HG02610 (cell line): ENCODE measurements around the gene PRRX2.
A peak's percentile ranks its signal among the peaks of the same experiment; 100 is the strongest.
"Not testable (repeated sequence)": the region's sequence is repeated elsewhere in the genome, so short reads cannot be mapped to it uniquely, and the experiment has no call there.

Experiments
- ATAC-seq: cut with Tn5 transposase; IDR thresholded peaks from one replicate; pipeline ENCODE4 v1.9.1; 2021; ENCODE audit warnings: mild to moderate bottlenecking, moderate library complexity; ENCODE audit not compliant: unreplicated experiment

Gene PRRX2

DNA sequence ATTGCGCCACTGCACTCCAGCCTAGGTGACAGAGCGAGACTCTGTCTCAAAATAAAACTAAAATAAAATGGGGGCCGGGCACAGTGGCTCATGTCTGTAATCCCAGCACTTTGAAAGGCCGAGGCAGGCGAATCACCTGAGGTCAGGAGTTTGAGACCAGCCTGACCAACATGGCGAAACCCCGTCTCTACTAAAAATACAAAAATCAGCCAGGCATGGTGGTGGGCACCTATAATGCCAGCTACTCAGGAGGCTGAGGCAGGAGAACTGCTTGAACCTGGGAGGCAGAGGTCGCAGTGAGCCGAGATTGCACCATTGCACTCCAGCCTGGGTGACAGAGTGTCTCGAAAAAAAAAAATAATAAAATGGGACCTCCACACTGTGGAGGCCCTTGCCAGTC, 29.1 kb upstream of the PRRX2 start:
- not testable (repeated sequence) for ATAC-seq

DNA sequence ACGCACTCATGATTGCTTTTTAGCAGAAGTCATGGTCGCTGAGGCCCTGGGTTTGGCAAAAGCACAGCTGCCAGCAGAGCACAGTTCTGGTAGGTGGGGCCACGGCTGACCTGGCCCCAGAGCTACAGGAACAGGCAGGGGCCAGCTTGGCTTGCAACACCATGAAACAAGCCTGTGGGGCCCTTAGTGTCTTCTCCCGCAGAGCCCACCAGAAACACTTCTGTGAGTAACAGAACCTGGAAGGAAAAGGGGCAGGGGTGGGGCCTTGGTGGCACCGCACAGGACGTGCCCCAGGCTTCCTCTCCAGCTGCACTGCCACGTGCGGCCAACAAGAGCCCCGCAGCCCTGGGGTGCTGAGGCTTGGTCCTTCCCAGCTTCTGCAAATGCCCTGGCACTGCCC, 28.3 kb upstream of the PRRX2 start:
- ATAC-seq, result no peak

DNA sequence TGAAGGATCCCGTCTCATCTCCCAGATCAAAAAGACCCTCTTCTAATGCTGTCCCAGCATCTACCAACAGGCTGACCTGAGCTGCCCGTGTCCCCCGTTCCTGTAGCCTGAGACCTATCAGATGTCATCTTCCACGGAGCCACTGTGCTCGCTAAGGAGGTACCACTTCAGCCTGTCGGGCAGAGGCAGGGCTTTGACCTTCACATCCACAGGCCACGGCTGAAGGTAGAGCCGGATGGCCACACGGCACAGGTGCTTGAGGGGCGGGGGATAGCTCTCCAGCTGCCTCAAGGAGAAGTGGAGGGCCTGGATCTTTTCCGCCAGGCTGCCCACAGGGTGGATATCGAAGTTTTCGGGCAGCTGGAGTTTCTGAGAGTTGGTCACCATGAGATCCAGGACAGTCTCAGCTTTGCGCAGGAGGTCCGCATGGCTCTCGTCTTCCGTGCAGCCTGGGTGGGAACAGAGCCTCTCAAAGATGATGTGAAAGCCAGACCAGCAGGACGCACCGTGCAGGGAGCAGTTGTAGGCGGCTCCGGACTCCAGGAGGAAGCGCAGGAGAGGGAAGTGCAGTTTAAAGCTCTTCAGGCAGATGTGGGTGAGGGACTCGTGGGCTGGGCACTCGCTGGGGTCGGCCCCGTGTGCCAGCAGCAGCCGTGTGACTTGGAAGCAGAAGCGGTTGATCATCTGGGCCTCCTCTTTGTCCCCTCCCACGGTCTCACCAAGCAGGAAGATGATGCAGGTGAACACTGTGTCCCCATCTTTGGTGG, 27.6 kb upstream of the PRRX2 start:
- ATAC-seq, result no peak

DNA sequence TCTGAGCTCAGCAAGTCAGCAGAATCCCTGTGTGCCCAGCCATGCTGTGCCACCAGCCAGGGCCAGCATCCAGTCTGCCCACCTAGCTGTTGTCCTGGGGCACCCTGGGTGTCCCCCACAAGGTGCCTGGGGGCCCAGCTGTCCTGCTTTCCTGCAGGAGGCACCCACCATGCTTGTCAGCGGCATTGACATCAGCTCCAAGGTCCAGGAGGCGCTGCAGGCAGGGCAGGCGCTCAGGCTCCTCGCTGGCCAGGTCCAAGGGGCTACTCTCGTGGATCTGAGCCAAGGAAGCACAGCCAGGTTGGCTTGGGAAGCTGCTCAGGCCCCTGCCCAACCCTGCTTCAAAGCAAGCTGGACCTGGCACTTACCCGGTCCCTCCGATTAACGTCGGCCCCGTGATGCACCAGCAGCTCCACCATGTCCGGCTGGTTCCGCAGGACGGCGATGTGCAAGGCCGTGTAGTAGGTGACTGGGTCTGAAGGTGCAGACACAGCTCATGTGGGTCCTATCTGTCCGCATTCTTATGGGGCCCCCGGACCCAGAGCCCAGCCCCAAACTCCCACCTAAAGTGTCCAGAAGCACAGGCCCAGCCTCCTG, 26.3 kb upstream of the PRRX2 start:
- no peak for ATAC-seq

DNA sequence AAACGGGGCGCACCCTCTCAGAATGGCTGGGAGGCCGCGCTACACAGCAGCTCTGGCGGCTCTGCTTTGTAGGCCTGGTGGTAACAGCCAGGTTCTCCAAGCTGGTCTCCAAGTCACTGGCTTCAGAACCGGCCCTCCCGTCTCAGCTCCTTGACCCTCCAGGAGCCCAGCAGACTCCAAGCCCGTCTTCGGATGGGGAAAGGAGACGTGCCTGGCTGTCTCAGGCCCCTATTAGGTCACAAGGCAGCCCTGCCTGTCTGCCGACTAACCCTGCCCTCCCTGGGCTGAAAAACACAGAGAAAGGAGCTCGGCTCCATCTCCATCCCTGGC, 25.7 kb upstream of the PRRX2 start:
- no peak for ATAC-seq

DNA sequence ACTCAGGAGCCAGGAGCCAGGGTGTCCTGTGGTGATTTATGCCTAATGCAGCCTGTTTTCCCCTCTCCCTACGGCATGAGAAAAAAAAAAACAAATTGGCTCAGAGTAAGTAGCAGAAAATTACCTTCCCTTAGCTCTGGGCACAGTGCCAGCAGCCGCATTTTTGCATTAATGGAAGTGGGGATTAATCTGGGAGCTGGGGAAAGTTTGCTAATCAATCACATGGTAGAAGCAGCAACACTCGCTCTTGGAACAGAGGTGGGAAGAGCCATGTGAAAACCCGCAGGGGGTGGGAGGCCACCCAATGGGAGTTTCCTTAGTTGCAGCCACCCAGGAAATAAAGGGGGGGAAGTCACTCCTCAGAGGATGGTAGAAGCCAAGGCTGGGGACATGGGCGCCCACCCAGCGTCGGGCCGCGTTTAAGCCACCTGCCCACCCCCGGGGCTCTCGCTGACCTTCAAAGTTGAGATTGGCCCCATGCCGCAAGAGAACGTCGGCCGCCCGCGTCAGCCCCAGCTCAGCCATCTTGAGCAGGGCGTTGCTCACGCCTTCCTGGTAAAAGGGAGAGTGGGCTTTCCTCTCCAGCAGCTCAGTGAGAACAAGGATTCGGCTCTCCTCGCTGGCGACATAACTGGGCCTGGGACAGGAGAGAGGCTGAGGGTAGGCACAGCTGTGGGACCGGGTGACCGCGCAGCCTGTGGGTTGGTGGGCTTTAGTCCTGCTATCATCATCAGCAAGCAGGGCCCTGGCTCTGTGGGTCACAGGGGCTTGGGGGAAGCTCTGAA, 25.2 kb upstream of the PRRX2 start:
- ATAC-seq, result no peak

DNA sequence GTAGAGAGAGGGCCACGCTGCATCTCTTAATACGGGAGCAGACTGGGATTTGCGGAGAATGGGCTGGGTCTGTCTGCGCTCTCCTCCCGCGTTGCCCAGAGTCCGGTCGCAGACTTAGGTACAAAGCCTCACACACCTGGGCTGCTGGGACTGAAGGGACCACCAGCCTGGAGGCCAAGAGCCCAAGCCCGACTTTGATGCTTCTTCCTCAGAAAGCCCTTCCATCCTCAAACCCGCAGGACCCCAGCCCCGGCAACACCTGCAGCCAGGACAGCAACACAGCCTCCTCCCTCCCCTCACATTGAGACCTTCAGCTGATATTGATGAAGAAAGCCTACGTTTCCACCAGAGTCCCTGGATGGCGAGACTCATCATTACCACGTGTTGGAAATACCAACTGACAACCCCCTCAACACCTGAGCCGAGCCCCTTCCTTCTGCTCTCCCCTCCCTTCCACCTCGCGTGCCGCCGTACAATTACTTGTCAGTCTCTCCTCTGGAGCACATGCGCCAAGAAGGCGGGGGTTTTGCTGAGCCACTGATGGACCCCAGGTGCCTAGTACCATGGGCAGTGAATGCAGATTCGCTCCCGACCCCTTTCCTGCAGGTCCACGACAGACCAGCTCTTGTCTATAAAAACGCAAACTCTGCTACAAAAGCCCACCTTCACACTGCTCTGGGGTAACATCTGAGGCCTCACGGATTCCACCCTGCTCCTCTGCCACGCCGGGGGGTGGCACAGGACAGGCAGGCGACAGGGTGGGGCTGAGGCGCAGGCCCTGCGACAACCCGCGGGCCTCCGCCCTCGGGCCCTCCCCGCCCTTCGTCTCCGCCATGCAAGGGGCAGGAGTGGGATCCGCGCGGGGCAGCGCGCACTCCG, 24.3 kb upstream of the PRRX2 start:
- peak; percentile 12 for ATAC-seq

DNA sequence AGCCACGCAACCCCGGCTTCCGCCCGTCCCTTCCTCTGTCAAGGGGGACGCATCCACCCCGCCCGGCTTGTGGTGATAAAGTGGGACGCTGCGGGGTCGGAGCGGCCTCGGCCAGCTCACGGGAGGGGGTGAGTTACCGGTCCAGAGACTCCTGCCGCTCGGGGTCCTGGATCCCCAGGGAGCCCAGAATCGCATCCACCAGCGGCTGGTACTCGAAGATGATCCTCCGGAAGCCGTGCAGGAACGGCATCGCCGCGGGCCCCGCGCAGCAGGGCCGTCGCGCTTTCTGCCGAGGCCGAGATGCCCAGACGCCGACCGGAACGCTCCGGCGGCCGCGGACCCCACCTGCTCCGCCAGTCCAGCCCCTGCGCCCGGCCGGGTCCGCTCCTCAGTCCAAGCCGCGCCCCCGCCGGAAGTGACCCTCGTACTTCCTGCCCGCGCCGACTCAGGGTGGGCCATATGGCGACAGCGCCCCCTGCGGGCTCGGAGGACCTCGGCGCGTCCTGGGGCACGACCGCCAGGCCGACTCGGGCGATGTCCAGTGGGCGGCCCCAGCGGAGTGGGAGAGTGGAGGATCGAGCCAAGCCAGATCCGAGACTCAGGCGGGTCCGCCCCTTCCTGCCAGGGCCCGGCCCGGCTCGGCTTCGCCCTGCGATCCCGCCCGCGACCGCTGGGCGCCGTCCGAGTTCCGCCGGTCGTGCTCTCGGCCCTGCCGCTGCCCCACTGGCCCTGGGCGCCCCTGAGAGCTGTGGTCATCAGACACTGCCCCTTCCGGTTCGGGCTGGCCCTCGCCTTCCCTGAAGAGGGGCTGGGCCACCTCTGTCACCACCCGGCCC, 23.5 kb upstream of the PRRX2 start, which contains the start of gene ASB6:
Gene ASB6, minus strand, starts transcription at position 402 of the 836 bp plus-strand sequence. Its CDS starts 152 bp downstream, at position 250.
- ATAC-seq, result peak; percentile 85

DNA sequence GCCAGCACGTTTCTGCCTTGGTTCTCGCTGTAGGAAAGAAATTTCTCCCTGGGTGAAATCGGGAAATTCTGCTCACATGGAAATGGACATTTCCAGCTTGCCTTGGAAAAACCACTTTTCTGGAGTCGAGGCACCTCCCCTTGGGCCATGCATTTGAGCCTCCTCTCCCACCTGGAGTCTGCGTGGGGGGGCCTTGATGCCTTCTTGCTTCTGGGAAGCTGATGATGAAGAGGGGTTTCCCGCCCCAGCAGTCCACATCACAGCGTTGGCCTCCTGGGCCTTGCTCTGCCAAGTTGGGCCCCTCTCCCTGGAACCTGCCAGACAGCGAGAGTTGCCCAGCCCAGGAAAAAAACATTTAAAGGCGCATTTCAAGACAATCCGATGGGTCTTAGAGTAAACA, 21.7 kb upstream of the PRRX2 start:
- ATAC-seq, result no peak

DNA sequence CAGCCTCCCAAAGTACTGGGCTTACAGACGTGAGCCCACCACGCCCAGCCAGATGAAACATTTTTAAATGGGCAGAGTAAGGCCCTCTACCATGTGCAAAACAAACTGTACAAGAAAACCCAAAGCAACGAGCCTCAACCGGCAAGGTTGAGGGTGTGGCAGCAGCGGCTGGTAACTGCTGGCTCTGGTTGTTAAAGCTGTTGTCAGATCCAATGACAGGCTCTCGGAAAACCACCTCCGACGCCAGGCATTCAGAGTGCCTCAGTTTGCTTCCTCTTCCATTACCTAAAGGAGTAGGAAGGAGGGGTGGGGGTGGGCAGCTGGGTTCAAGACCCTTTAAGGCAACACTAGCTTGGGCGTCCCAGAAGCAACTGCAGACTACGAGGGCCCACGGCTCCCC, 21.1 kb upstream of the PRRX2 start:
- ATAC-seq, result no peak

DNA sequence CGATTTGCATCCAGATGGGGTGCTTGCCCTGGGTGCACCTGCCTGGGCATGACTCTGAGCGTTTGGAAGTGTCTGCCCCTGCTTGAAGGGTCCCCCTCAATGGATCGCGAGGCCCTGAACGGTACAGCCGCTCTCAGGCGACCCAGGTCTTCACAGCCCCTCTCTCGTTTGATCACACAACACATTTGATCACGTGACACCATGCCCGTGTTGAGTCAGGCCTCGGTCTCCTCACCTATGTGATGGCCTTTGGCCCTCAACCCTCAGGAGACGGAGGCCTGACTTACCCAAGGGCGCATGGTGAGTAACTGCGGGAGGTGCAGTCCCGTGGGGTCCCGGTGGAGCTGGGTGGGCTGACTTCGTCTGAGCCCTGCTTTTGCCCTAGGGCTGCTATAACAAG, 20.5 kb upstream of the PRRX2 start:
- no peak for ATAC-seq

DNA sequence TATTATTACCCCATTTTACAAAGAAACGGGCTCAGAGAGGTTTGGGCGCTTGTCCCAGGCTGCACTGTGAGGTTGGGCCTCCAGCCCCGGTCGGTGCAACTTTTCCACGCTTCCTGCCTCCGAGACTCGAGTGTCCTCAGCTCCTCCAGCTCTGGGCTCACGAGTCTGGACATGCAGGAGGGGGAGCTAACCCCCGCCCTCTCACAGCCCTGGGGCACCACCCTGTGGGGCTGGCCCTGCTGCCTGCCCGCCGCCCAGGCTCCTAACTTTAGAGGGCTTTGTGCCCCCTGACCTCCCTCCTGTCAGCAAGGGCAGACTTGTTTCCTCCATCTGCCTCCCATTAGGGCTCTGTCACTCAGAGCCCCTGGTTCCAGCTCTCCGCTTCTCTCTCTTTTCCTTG, 19.2 kb upstream of the PRRX2 start:
- ATAC-seq, result no peak

DNA sequence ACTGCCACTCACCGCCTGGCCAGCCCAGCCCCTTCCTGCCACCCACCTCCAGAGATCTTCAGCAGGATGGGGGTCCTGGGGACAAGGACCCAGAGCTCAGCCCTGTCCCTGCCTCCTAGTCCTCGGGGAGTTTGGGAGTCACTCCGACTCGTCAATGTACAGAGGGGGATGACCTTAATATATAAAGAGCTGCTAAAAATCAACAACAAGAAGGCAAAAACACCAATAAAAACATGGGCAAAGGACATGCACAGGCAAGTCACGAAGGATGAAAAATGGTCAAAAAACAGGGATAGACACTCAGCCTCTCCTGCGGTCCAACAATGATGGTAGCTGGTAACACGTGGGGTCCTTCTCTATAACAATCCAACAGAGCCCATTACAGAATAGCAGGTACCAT, 18.8 kb upstream of the PRRX2 start:
- ATAC-seq, result no peak

DNA sequence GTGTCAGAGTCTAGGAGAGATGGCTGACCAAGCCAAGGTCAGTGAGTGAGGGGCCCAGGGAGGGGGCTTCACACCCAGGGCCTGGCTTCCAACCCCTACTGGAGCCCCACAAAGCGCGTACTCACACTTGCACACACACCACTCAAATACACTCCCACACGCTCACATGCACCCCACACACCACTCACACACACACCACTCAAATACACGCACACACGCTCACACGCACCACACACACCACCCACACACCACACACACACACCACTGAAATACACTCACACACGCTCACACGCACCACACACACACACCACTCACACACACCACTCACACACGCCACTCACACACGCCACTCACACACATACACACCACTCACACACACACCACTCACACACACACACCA, 17.8 kb upstream of the PRRX2 start:
- ATAC-seq, result no peak

DNA sequence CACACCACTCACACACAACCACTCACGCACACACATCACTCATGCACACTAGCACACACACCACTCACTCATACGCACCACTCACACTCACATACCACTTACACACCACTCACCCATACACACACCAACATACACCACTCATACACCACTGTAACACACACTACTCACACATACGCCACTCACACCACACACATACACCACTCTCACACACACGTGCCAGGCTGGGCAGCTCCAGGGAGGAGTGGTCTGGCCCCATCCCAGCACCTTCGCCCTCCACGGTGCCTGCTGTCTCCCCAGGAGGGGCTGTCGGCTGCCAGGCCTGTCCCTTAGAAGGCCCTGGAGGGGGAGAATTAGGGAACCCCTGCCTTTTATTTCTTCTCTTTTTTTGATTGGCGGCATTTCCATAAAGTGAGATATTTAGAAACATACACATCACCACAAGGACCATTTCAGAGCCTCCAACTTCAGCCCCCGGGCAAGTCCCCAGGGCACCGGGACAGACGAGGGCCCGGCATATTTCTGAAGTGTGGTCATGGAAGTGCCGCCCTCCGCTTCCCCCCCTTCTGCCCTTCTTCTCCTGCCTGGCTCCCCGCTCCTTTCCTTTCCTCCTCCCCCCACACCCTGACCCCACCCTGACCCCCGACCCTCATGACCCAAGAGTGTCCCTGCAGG, 17.2 kb upstream of the PRRX2 start:
- ATAC-seq, result no peak

DNA sequence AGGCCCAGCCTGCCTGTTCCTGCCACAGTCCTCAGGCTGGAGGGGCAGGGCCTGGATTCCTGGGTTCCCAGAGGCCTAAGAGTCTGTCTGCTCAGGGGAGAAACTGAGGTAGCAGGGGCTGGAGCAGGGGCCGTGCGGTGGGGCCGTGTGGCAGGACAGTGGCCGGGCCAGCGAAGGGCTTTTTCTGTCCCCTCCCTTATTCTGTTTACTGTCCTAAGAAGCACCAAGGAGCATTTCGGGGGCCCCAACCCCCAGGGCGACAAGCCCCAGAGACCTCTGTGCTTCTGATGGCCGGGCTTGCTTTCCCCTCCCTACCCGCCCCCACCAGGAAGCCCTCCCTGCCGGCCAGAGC, 16.7 kb upstream of the PRRX2 start:
- no peak for ATAC-seq

DNA sequence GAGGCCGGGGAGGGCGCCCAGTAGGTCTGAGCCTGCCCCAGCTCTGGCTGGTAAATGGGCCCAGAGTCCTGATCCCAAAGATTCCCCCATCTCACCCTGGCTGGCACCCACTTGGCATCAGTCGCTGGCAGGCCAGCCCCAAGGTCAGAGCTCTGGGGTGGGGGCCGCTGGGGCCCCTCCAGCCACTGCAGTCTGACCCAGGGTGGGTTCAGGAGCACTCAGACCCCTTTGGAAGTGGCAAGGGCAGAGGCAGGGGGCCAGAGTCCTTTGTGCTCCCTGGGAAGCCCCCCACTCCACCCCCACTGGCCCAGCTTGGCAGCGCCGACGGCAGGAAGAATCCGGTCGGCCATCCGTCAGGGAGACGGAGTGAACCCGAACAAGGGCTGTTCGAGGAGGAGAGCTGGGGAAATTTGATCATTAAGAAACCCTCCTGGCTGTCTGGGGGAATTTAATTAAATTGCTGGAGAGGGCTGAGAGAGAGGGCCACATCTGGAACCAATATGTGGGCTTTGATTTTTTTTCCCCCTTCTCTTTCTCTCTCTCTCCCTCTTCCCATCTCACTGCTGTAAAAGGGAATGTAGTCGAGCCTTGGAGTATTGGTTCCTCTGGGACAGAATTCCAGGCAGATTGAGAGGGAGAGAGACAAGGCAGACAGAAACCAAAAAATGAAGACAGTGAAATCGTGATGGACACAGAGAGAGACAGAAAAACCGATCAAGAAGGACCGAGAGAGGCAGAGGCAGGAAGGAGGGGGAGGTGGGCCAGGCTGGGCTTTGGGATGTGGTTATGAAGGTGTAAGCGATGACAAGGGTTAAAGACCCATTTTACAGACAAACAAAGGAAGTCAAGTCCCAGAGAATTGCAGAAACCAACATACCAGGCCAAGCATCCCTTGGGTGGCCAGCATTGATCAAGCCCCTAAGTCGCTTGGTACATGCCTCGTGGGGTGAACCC, 15.4 kb upstream of the PRRX2 start:
- no peak for ATAC-seq

DNA sequence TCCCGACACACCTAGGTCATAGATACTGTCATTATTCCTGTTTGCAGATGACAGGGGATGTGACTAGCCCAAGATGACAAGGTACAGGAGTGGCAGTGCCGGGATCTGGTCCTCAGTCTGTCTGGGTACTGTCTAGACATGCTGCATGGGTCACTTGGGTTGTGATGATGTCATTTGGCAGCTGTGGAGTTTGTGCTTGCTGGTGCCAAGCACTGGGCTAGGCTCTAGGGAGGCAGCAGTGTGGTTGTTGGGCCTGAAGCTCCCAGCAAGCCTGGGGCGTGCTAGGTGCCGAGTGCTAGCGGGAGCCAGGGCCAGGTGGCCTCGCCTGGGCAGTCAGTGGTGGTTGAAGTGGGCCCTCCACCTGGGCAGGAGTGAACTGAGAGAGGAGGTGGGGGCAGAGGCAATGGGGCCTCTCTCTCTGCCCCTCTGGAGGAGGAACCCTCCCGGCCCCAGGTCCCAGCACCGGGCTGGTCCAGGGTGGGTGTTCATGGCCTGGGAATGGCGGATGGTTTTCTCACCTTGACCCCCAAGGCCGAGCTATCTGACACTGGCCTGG, 14.7 kb upstream of the PRRX2 start:
- ATAC-seq, result no peak
